IPS DF 4.7 (cell line): ENCODE measurements around the gene NCOR2.

Experiments used
- DNase-seq: peaks from one replicate; pipeline ENCODE4 v3.0.0-alpha.2; 2013; ENCODE audit warnings: low spot score; ENCODE audit errors: extremely low read depth

Gene NCOR2

GRCh38 chr12:124566997-124567672 lies at the start of gene NCOR2:
NCOR2 (minus strand) TSS chr12:124567612; CDS start chr12:124495251, 72,361 bp downstream.
- DNase-seq = no peak

GRCh38 chr12:124616394-124617221 lies 49.2 kb upstream of the NCOR2 start:
- no peak for DNase-seq

- no peak for DNase-seq
Measured at GRCh38 chr12:124614512-124615292, 47.3 kb upstream of the NCOR2 start.

- no peak for DNase-seq
Measured at GRCh38 chr12:124613151-124613585, 45.8 kb upstream of the NCOR2 start.

GRCh38 chr12:124612410-124612680 lies 44.9 kb upstream of the NCOR2 start:
- no peak for DNase-seq

GRCh38 chr12:124611559-124612409 lies 44.4 kb upstream of the NCOR2 start:
- no peak for DNase-seq

- DNase-seq = no peak
Measured at GRCh38 chr12:124610629-124611558, 43.5 kb upstream of the NCOR2 start.

GRCh38 chr12:124610021-124610612 lies 42.7 kb upstream of the NCOR2 start:
- DNase-seq = no peak

- DNase-seq = no peak
Measured at GRCh38 chr12:124609041-124609989, 41.9 kb upstream of the NCOR2 start.

- DNase-seq = no peak
Measured at GRCh38 chr12:124608450-124608870, 41.0 kb upstream of the NCOR2 start.

GRCh38 chr12:124607681-124608425 lies 40.4 kb upstream of the NCOR2 start:
- no peak for DNase-seq

- no peak for DNase-seq
Measured at GRCh38 chr12:124605883-124606774, 38.7 kb upstream of the NCOR2 start.

GRCh38 chr12:124605150-124605882 lies 37.9 kb upstream of the NCOR2 start:
- no peak for DNase-seq

GRCh38 chr12:124604264-124604680 lies 36.9 kb upstream of the NCOR2 start:
- DNase-seq = no peak

GRCh38 chr12:124603831-124604251 lies 36.4 kb upstream of the NCOR2 start:
- no peak for DNase-seq

GRCh38 chr12:124603100-124603541 lies 35.7 kb upstream of the NCOR2 start:
- no peak for DNase-seq
